H9 (cell line): ENCODE measurements around the gene JARID2. TPM values are rescaled to one million over a fixed set of nuclear protein-coding genes. Genes with fewer than 3 reads are reported as not detected.

ENCODE experiments used
- DNase-seq: peaks from one replicate; pipeline ENCODE4 v3.0.0-alpha.2; 2017
- H2AFZ ChIP-seq: one replicate; pipeline ENCODE4 v1.6.1; 2013; ENCODE audit warnings: mild to moderate bottlenecking, low read length, control low read depth, moderate library complexity
- H2AK5ac ChIP-seq: 2 replicates; pipeline ENCODE4 v1.6.1; 2013; ENCODE audit warnings: low read length, control low read depth, mixed read lengths; ENCODE audit not compliant: insufficient read length
- H2BK120ac ChIP-seq: one replicate; pipeline ENCODE4 v1.6.1; 2013; ENCODE audit warnings: low read depth, mild to moderate bottlenecking, low read length, control low read depth, inconsistent platforms; ENCODE audit not compliant: poor library complexity, severe bottlenecking
- H2BK12ac ChIP-seq: 2 replicates; pipeline ENCODE4 v1.6.1; 2013; ENCODE audit warnings: low read length, control low read depth, mixed read lengths, low read depth; ENCODE audit not compliant: insufficient read length
- H2BK15ac ChIP-seq: 2 replicates; pipeline ENCODE4 v1.6.1; 2013; ENCODE audit warnings: low read depth, low read length, control low read depth
- H2BK20ac ChIP-seq: one replicate; pipeline ENCODE4 v1.6.1; 2013; ENCODE audit warnings: low read depth, mild to moderate bottlenecking, low read length, control low read depth, inconsistent platforms; ENCODE audit not compliant: poor library complexity, severe bottlenecking
- H2BK5ac ChIP-seq: 2 replicates; pipeline ENCODE4 v1.6.1; 2013; ENCODE audit warnings: low read length, control low read depth, mixed read lengths; ENCODE audit not compliant: insufficient read length
- H3K14ac ChIP-seq: 2 replicates; pipeline ENCODE4 v1.6.1; 2013; ENCODE audit warnings: low read length, control low read depth; ENCODE audit not compliant: insufficient read depth
- H3K18ac ChIP-seq: 2 replicates; pipeline ENCODE4 v1.6.1; 2013; ENCODE audit warnings: low read depth, mild to moderate bottlenecking, mixed read lengths, low read length, control low read depth; ENCODE audit not compliant: insufficient read length
- H3K23ac ChIP-seq: 2 replicates; pipeline ENCODE4 v1.6.1; 2013; ENCODE audit warnings: low read length, control low read depth, mixed read lengths, low read depth; ENCODE audit not compliant: insufficient read length
- H3K23me2 ChIP-seq: 2 replicates; pipeline ENCODE4 v1.6.1; 2013; ENCODE audit warnings: low read depth, mild to moderate bottlenecking, mixed read lengths, low read length, control low read depth; ENCODE audit not compliant: insufficient read length, poor library complexity, severe bottlenecking
- H3K27ac ChIP-seq: 2 replicates; pipeline ENCODE4 v1.5.1; 2013; ENCODE audit warnings: low read length, control low read depth, mixed read lengths, low read depth; ENCODE audit not compliant: insufficient read length
- H3K27me3 ChIP-seq: 2 replicates; pipeline ENCODE4 v1.6.1; 2013; ENCODE audit warnings: low read length, control low read depth, inconsistent platforms; ENCODE audit not compliant: insufficient read depth
- H3K4ac ChIP-seq: 2 replicates; pipeline ENCODE4 v1.6.1; 2013; ENCODE audit warnings: low read depth, mild to moderate bottlenecking, control low read depth, inconsistent platforms, low read length, moderate library complexity
- H3K4me1 ChIP-seq: 2 replicates; pipeline ENCODE4 v1.6.1; 2013; ENCODE audit warnings: low read length, control low read depth, inconsistent platforms; ENCODE audit not compliant: insufficient read depth
- H3K4me2 ChIP-seq: 2 replicates; pipeline ENCODE4 v1.6.1; 2013; ENCODE audit warnings: low read length, control low read depth, mixed read lengths; ENCODE audit not compliant: insufficient read length, insufficient read depth
- H3K56ac ChIP-seq: 2 replicates; pipeline ENCODE4 v1.6.1; 2013; ENCODE audit warnings: low read depth, mild to moderate bottlenecking, mixed read lengths, low read length, control low read depth; ENCODE audit not compliant: insufficient read length
- H3K79me1 ChIP-seq: 2 replicates; pipeline ENCODE4 v1.6.1; 2013; ENCODE audit warnings: low read depth, mild to moderate bottlenecking, moderate library complexity, low read length, control low read depth, inconsistent platforms; ENCODE audit not compliant: insufficient read depth, poor library complexity, severe bottlenecking
- H3K79me2 ChIP-seq: 2 replicates; pipeline ENCODE4 v1.6.1; 2013; ENCODE audit warnings: low read length, control low read depth, inconsistent platforms; ENCODE audit not compliant: insufficient read depth
- H3K9ac ChIP-seq: 2 replicates; pipeline ENCODE4 v1.6.1; 2013; ENCODE audit warnings: low read length, control low read depth, mixed read lengths; ENCODE audit not compliant: insufficient read length; ENCODE audit errors: extremely low read depth
- H3K9me3 ChIP-seq: one replicate; pipeline ENCODE4 v1.6.1; 2013; ENCODE audit warnings: low read depth, low read length, inconsistent platforms; ENCODE audit not compliant: control insufficient read depth
- H3T11ph ChIP-seq: one replicate; pipeline ENCODE4 v1.6.1; 2013; ENCODE audit warnings: mild to moderate bottlenecking, low read length, control low read depth, inconsistent platforms
- H4K20me1 ChIP-seq: one replicate; pipeline ENCODE4 v1.6.1; 2013; ENCODE audit not compliant: control insufficient read depth, insufficient read length, insufficient read depth
- H4K5ac ChIP-seq: 2 replicates; pipeline ENCODE4 v1.6.1; 2013; ENCODE audit warnings: low read depth, mild to moderate bottlenecking, mixed read lengths, low read length, control low read depth; ENCODE audit not compliant: insufficient read length
- H4K8ac ChIP-seq: replicated peaks from 2 replicates; pipeline ENCODE4 v1.6.1; 2013; ENCODE audit warnings: low read length, control low read depth, mixed read lengths, low read depth; ENCODE audit not compliant: insufficient read length
- H4K91ac ChIP-seq: 2 replicates; pipeline ENCODE4 v1.6.1; 2013; ENCODE audit warnings: low read depth, mild to moderate bottlenecking, moderate library complexity, mixed read lengths, low read length, control low read depth; ENCODE audit not compliant: insufficient read length
- H3K27ac Mint-ChIP-seq, 3 experiments: 2 replicates in 2 of 3; 3 replicates in 1 of 3; pipeline ENCODE4 v1.8.0; 2020 to 2021; ENCODE audit warnings: mixed read lengths in 3 of 3, mild to moderate bottlenecking in 1 of 3, moderate library complexity in 1 of 3
- H3K27me3 Mint-ChIP-seq: 2 replicates; pipeline ENCODE4 v1.8.0; 2021; ENCODE audit warnings: low read depth, mild to moderate bottlenecking, moderate library complexity, mixed read lengths
- H3K36me3 Mint-ChIP-seq, 3 experiments: 2 replicates in 2 of 3; 3 replicates in 1 of 3; pipeline ENCODE4 v1.8.0; 2020 to 2021; ENCODE audit warnings: low read depth in 3 of 3, mixed read lengths in 3 of 3; ENCODE audit not compliant: insufficient read depth in 1 of 3
- H3K4me1 Mint-ChIP-seq, 2 experiments: 2 replicates each; pipeline ENCODE4 v1.8.0; 2020; ENCODE audit warnings: mixed read lengths in 2 of 2
- H3K4me3 Mint-ChIP-seq, 2 experiments: 2 replicates in 1 of 2; 3 replicates in 1 of 2; pipeline ENCODE4 v1.8.0; 2020 to 2021; ENCODE audit warnings: mild to moderate bottlenecking in 2 of 2, mixed read lengths in 2 of 2, moderate library complexity in 1 of 2
- H3K9me3 Mint-ChIP-seq, 2 experiments: 2 replicates in 1 of 2; 3 replicates in 1 of 2; pipeline ENCODE4 v1.8.0; 2020; ENCODE audit warnings: mild to moderate bottlenecking in 2 of 2, mixed read lengths in 2 of 2, moderate library complexity in 1 of 2
- WGBS: extraction: QIAGEN DNeasy Blood & Tissue Kit; methylation state at CpG from one replicate; pipeline ENCODE4 v1.1.7; 2013; ENCODE audit warnings: missing lambda C conversion rate, low lambda C conversion rate, mixed read lengths; ENCODE audit not compliant: insufficient read length; ENCODE audit errors: extremely low coverage; 5-methylcytosine and 5-hydroxymethylcytosine counted together
- total RNA-seq: library from RNA; stranded (reverse); gene quantifications from 2 replicates; pipeline ENCODE4 v1.2.1, GENCODE V29; 2021
- TF ChIP-seq, protein P1 (sequence below): fragments of 200-600 bp; sonication (generic); conservative IDR thresholded peaks from 3 replicates; pipeline ENCODE4 v1.8.0; 2021; ENCODE audit warnings: antibody characterized with exemption, mild to moderate bottlenecking

JARID2 gene
- total RNA-seq, 1 experiment from 2014 or later, result 174 TPM

DNA sequence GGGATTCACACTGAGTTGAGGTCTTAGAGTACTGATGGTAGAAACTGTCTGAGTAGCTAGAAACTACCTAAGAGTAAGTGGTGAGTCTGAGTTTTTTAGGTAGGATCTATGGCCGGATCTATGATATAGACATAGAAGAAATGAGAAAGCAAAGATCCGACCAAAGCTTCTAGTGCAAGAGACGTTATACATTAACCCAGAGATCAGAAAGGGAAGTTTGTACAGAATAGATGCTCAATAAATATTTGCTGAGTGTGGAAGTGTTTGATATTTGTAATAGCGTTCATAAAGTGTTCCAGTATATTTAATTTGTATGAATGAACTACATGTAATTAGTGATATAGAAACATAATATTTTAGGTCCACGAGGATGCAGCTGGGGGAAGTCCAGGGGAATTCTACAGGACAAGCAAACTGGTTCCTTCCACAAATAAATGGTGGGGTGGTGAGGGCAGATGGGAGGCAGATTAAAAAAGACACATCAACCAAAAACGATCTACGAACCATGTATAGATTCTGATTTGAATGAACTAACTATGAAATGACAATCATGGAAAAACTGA lies 31.9 kb upstream of the JARID2 start:
- Histone ChIP-seq H2BK20ac (no peak overlapping the region), H3K23me2 (no peaks in the 10 kb centered on the region), H2BK5ac (no peak overlapping the region), H3K4ac (no peak overlapping the region), H3K27me3 (no peaks in the 10 kb centered on the region), H2AFZ (no peak overlapping the region), H3K9ac (no peak overlapping the region), H3K27ac (no peak overlapping the region), H4K8ac (no peak overlapping the region), H2BK12ac (peak overlapping the region; percentile 50), H3K4me2 (no peak overlapping the region), H3K18ac (no peak overlapping the region), H4K20me1 (no peaks in the 10 kb centered on the region), H3K79me2 (no peaks in the 10 kb centered on the region), H4K5ac (no peak overlapping the region), H3K23ac (no peak overlapping the region), H3K56ac (no peak overlapping the region), H2BK120ac (no peak overlapping the region), H3K4me1 (no peaks in the 10 kb centered on the region; the same call in 1 of the 2 replicates), H4K91ac (no peak overlapping the region), H2BK15ac (no peak overlapping the region), H3T11ph (no peak overlapping the region), H3K79me1 (no peaks in the 10 kb centered on the region), H3K14ac (no peak overlapping the region), H2AK5ac (peak overlapping the region; percentile 50), H3K9me3 (no peaks in the 10 kb centered on the region)
- TF ChIP-seq, protein P1, sequence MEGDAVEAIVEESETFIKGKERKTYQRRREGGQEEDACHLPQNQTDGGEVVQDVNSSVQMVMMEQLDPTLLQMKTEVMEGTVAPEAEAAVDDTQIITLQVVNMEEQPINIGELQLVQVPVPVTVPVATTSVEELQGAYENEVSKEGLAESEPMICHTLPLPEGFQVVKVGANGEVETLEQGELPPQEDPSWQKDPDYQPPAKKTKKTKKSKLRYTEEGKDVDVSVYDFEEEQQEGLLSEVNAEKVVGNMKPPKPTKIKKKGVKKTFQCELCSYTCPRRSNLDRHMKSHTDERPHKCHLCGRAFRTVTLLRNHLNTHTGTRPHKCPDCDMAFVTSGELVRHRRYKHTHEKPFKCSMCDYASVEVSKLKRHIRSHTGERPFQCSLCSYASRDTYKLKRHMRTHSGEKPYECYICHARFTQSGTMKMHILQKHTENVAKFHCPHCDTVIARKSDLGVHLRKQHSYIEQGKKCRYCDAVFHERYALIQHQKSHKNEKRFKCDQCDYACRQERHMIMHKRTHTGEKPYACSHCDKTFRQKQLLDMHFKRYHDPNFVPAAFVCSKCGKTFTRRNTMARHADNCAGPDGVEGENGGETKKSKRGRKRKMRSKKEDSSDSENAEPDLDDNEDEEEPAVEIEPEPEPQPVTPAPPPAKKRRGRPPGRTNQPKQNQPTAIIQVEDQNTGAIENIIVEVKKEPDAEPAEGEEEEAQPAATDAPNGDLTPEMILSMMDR, result no peak
- H3K4me1 Mint-ChIP-seq, result peaks cover 21% of the 10 kb centered on the region in 2 experiments
- no CpG with 5 or more reads among the region's 7 CpGs for WGBS
- no peak overlapping the region for H3K4me3 Mint-ChIP-seq
- H3K27ac Mint-ChIP-seq, result peak overlapping the region in 1 of 3 experiments; percentile 19; a peak in 1 of 7 replicates
- H3K36me3 Mint-ChIP-seq, result peaks cover 0 to 11% (median 0%) of the 10 kb centered on the region in 3 experiments; a peak in 2 of 7 replicates
- no peak for DNase-seq
- H3K9me3 Mint-ChIP-seq, result peaks cover 0 to 2% of the 10 kb centered on the region in 2 experiments; a peak in 1 of 5 replicates
- H3K27me3 Mint-ChIP-seq, result no peaks in the 10 kb centered on the region
